SK-MEL-5 (cell line): ENCODE measurements around the gene MITF. TPM values are rescaled to one million over a fixed set of nuclear protein-coding genes. Genes with fewer than 3 reads are reported as not detected.

ENCODE experiments used
- DNase-seq: peaks from one replicate; pipeline ENCODE4 v3.0.0-alpha.2; 2016; ENCODE audit warnings: low read depth, low spot score
- in situ Hi-C: cut with HindIII; loops from 2 replicates; pipeline ENCODE4 v1.10.0; 2016; ENCODE audit warnings: low sequenced_read_pairs, high pct_unique_total_duplicates, low pct_unique_long_range_greater_than_20kb
- total RNA-seq: library from RNA; depleted of rRNA; stranded (reverse); fragments of >200 nt; shearing (Covaris generic); gene quantifications from 2 replicates; pipeline ENCODE4 v1.2.3, GENCODE V29; 2014

MITF gene
- total RNA-seq, 1 experiment from 2014 or later: 768 TPM

- no peak for DNase-seq
- in situ Hi-C loops: no loop called here
Observed at GRCh38 chr3:69746119-69746518, 6.9 kb downstream of the MITF start.

DNA sequence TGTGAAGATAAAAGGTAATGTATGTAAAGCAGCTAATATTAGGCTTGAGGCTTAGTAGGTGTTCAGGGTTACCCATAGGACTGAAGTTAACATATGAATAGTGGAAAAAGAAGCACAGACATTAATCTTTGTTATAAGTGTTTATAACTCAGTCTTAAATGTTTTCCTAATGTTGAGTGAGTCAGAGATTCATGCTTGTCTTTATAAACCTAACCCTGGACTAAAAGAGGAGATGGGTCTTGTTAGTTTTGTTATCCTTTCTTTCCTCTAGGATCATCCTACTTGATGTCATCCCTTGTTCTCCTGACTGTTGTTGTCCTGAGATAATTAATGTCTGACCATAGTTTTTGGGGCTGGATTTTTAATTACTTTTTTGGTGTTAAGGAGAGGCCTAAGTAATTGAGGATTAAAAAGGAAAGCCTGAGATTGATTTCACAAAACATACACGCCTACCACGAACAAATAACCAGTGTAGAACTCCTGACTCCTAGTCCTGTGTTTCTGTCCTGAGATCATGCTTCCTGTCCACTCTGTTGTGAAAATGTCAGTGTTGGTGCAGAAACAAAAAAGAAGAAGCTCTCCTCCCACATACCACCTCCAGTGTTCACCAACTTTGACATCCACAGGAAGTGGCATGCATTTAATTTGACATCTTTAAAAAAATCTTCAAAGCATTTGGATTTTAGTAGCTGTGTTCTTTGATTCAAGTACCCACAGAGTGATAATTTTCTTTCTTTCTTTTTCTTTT, 8.4 kb downstream of the MITF start:
- in situ Hi-C loops: no loop called here
- DNase-seq: peak; percentile 48

GRCh38 chr3:69748503-69748902, 9.2 kb downstream of the MITF start:
- in situ Hi-C loops: no loop called here
- DNase-seq: no peak

DNA sequence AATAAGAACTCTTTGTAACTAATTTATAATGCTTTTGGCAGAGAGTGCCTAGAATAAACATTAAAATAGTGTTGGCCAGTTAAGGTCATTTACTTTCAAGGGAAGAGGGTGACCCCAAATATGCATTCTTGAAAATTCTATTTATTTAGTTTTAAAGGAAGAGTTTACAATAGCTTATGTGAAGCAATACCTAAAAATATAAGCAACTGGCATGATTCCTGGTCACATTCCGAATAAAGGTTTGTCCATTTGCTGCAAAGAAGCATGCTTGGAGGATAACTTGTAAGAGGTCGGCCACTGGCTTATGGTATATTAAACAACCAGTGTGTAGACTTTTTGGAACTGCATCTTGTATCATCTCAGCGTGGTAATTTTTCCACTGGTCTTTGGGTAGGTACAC, 10.2 kb downstream of the MITF start:
- in situ Hi-C loops: no loop called here
- no peak for DNase-seq

- no peak for DNase-seq
- in situ Hi-C loops: no loop called here
Observed at GRCh38 chr3:69750549-69750948, 11.3 kb downstream of the MITF start.

- in situ Hi-C loops: no loop called here
Observed at GRCh38 chr3:69751074-69751476, 11.8 kb downstream of the MITF start.

DNA sequence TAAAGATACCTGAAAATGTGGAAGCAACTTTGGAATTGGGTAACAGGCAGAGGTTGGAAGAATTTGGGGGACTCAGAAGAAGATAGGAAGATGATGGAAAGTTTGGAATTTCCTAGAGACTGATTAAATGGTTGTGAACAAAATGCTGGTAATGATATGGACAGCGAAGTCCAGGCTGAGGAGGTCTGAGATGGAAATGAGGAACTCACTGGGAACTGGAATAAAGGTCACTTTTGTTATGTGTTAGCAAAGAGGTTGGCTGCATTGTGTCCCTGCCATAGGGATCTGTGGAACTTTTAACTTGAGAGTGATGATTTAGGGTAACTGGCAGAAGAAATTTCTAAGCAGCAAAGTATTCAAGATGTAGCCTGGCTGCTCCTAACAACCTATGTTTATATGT, 13.0 kb downstream of the MITF start:
- DNase-seq: no peak
- in situ Hi-C loops: no loop called here

More at GRCh38 chr3:69751074-69751476, 11.8 kb downstream of the MITF start:
- no peak for DNase-seq

GRCh38 chr3:69753179-69753775, 14.0 kb downstream of the MITF start:
- in situ Hi-C loops: no loop called here
- no peak for DNase-seq

DNA sequence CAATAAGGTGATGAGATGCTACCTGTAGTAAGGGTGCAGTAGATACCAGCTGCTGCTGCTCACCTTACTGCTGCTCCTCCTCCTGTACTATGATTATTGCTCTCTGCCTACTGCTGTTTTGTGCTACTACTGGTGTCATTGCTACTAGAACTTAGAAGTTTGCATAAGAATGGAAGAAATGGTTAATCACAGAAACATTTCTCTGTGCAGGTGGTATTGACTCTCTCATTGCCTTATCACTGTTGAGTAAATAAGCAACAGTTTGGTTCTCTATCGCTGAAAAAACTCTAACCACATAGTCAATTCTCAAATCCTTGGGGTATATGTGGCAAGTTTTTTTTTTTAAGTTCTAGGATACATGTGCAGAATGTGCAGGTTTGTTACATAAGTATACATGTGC, 16.5 kb downstream of the MITF start:
- in situ Hi-C loops: no loop called here
- no peak for DNase-seq

DNA sequence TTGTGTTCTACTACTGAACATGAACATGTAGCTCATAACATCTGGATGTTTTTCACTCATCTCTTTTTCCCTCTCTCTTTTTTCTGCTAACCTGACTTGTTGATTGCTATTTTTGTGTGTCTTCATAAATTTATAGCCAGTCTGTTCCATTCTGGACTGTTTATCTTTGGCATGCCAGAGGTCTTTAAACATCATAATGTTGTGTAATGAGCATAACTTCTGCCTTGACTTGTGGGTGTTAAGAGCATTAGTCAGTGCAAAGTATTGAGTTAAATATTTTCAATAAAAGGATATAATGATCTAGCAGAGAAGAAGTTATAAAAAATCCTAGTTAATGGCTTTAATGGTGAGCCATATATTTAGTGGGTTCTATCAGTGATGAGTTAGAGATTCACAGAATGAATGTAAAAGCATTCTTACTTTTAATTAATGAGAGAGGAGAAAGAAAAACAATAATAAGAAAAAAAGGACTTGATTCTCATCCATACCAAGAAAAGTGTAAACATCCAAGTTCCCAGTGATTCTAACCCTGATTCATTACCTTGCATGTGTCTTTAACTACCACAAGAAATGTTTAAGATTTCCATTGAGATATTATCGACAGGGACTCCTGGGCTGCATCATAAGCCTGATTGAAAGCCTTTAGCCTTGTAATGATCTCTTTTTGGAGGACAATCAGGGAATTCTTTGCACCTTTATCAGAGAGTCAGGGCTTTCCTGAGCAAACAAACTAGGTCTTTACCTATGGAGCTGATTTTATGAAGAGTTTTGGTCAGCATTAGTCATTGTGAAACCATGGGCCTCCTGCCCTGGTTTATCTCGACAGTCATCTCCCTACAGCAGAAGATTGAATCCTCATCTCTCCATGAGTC, 22.9 kb downstream of the MITF start:
- in situ Hi-C loops: no loop called here
- DNase-seq: no peak

GRCh38 chr3:69762768-69763229, 23.5 kb downstream of the MITF start:
- DNase-seq: no peak
- in situ Hi-C loops: no loop called here

- in situ Hi-C loops: no loop called here
- no peak for DNase-seq
Observed at GRCh38 chr3:69763458-69763857, 24.2 kb downstream of the MITF start.

DNA sequence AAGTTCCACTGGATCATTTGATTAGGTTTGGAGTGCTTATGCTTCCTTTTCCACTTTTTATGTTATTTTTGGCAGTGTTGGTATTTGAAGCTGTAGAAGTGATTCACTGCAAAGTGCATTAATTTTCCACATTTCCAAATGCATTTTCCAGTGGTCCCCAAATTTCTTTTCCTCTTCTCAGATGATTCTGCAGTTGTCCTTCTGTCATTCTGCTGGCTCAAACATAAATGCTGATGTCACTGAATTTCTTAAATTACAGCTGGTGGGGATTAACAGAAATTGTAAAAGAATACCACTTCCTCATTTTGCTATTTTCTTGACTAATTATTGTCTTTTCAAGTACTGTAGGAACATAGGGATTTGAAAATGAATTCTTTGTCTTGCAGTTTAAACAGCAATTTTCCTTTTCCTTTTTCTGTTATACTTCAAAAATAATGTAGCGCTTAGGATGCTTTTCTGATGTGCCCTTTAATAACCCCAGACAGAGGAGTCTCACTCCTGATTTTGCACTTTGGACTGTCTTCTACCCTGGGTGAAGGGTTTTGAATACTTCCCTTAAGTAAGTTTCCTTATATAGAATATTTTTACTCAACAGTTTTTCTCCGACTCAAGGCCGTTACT, 25.0 kb downstream of the MITF start:
- no peak for DNase-seq
- in situ Hi-C loops: no loop called here

DNA sequence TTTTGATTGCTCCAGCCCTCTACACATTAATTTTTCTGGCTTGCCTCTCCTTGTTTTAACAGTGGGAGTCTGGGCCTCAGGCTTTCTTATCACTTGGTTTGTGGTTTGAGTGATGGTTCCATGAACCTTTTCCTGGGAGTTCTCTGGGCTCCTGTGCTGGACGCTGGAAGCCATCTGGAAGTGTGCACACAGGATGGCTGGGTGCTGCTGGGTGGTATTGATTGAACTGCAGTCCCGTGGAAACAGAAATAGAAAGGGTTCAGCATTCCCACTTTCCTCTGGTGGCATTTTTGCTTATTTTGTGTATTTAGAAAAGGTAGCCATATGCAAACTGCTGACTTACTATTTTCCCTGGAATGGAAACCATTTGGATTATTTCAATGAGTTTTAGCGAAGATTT, 25.6 kb downstream of the MITF start:
- in situ Hi-C loops: no loop called here
- DNase-seq: no peak

GRCh38 chr3:69766638-69767037, 27.4 kb downstream of the MITF start:
- DNase-seq: no peak
- in situ Hi-C loops: no loop called here

- in situ Hi-C loops: no loop called here
- DNase-seq: no peak
Observed at GRCh38 chr3:69767571-69767970, 28.3 kb downstream of the MITF start.

DNA sequence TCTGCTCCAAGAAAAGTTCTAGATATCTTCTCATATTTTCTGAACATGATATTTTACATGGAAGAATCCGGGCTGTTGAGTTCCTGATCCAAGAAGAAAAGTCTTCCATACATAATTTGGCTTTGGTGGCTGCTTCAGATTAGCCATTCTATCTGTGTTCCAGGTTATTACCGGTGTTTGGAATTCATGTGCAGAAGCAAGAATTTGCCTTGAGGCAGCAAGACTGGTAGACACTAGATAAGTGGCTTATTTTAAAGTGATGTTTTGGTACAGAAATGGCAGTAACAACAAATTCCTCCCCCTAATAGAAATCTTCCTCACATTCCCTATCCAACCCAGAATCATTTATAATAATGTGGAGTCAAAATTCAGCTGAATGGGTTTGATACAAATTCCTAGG, 29.2 kb downstream of the MITF start:
- in situ Hi-C loops: no loop called here
- no peak for DNase-seq

- no peak for DNase-seq
- in situ Hi-C loops: no loop called here
Observed at GRCh38 chr3:69770219-69770618, 31.0 kb downstream of the MITF start.
